Hepatocyte (in vitro differentiated cells): ENCODE results near the gene KRTAP10-1.

ENCODE experiments used
- CTCF ChIP-seq: fragments of 200-600 bp; sonication (generic); IDR thresholded peaks from 2 replicates; pipeline ENCODE4 v1.5.1; 2016; ENCODE audit warnings: antibody characterized with exemption, mild to moderate bottlenecking; ENCODE audit not compliant: poor library complexity
- EZH2 ChIP-seq: fragments of 200-600 bp; sonication (generic); IDR thresholded peaks from 2 replicates; pipeline ENCODE4 v1.6.1; 2016; ENCODE audit warnings: antibody characterized with exemption, mild to moderate bottlenecking, borderline replicate concordance
- EZH2phosphoT487 ChIP-seq: fragments of 200-600 bp; sonication (generic); IDR thresholded peaks from one replicate; pipeline ENCODE4 v1.6.1; 2018; ENCODE audit warnings: antibody characterized with exemption, mild to moderate bottlenecking, low read depth, moderate library complexity; ENCODE audit not compliant: unreplicated experiment, severe bottlenecking

GRCh38 chr21:44582055-44582454, 42.1 kb upstream of the KRTAP10-1 start:
- TF ChIP-seq EZH2 (no peak), CTCF (no peak), EZH2phosphoT487 (no peak)
